GM13976 (cell line): ENCODE data around the gene RASGEF1C.
A peak's percentile ranks its signal among the peaks of the same experiment; 100 is the strongest.

Experiments used
- DNase-seq: peaks from one replicate; pipeline ENCODE4 v3.0.0; 2012; ENCODE audit warnings: low spot score
- in situ Hi-C: fragments of 300-500 bp; cut with MboI; formaldehyde crosslinking; loops from one replicate; pipeline ENCODE4 v1.12.0; 2022; ENCODE audit warnings: low sequenced_read_pairs, mixed read lengths, inconsistent platforms; ENCODE audit not compliant: unreplicated experiment
- TF ChIP-seq, protein P1 (sequence below): IDR thresholded peaks from 2 replicates; pipeline ENCODE4 v1.5.1; 2012; ENCODE audit warnings: borderline replicate concordance, mild to moderate bottlenecking; ENCODE audit not compliant: insufficient read depth; ENCODE audit errors: extremely low read depth, missing control alignments, control extremely low read depth

Gene RASGEF1C

DNA sequence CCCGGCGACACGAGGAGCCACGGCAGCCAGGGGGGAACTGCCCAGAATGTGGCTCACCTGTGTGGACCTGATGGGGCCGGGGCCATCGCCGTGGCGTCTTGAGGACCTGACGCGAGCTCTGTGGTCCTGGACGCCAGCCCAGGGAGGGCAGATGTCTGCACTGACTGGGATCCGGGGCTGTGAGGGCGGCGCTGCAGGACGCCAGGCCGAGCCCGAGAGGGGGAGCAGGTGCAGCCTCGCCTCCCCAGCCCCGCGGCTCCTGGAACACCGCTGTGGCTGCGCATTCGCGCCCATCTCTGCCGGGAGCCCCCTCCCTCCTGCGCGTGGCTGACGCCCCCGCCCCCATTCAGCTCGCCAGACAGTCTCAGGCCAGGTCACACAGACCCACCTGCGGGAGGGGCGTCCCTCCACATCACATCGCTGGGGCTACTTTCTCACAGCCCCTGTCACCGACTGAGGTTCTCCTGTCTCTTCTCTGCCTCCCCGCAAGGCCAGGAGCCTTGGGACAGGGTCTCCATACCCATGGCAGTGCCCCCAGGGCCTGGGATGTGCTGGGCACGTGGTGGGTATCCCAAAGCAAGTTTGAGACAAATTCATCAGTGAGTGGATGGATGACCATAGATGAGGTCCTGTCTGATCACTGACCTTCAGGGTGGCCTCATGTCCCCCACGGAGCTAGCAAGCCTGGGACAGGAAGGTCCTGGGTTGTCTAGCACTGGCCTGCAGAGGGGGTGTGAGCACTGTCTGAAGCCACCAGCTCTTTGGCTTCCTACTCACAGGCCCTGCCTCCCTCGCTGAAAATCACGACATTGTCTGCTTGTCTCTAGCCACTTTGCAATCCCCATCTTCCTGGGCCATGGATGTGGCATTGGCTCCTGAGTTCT is 47.3 kb downstream of the RASGEF1C start:
- TF ChIP-seq, protein P1, sequence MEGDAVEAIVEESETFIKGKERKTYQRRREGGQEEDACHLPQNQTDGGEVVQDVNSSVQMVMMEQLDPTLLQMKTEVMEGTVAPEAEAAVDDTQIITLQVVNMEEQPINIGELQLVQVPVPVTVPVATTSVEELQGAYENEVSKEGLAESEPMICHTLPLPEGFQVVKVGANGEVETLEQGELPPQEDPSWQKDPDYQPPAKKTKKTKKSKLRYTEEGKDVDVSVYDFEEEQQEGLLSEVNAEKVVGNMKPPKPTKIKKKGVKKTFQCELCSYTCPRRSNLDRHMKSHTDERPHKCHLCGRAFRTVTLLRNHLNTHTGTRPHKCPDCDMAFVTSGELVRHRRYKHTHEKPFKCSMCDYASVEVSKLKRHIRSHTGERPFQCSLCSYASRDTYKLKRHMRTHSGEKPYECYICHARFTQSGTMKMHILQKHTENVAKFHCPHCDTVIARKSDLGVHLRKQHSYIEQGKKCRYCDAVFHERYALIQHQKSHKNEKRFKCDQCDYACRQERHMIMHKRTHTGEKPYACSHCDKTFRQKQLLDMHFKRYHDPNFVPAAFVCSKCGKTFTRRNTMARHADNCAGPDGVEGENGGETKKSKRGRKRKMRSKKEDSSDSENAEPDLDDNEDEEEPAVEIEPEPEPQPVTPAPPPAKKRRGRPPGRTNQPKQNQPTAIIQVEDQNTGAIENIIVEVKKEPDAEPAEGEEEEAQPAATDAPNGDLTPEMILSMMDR, result no peak
- in situ Hi-C loops, result no loop called here
- DNase-seq, result peak; percentile 12

DNA sequence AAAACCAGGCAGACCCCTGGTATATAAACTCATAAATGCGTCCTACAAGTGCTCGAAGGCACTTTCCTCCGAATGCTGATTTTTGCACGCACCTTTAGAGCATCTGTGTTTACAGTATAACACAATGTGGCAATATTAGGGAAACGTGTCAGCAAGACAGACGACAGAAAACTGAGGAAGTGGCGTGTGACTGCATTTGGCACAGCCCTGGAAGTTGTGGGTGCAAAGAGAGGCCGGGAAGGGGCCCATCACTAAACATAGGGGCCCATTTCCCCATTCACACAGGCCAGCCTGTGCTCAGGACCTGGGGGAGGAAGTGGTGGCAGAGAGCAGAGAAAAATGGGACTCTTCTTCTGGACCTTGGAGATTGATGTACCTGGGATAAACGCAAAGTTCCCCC is 48.2 kb downstream of the RASGEF1C start:
- in situ Hi-C loops, result no loop called here
- peak; percentile 8 for DNase-seq
- TF ChIP-seq, protein P1, result no peak

DNA sequence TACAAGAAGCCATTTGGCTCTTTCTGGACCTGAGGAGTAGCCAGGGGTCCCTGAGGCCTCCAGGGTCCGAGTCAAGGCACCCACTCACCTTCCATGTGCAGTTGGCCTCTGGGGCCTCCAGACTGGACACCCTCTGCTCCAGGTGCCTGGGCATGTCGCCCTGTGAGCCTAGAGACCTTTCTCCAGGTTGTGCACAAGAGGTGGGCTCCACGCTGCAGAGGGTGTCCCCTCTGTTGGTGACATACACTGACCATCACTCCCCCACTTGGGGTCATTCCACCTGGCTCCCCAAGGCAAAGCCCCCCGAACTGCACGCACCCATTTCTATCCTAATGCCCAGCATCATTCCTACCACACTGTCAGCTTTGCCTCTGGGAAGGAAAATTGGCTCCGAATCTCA is 48.8 kb downstream of the RASGEF1C start:
- in situ Hi-C loops, result no loop called here
- TF ChIP-seq, protein P1, result no peak
- DNase-seq, result no peak

DNA sequence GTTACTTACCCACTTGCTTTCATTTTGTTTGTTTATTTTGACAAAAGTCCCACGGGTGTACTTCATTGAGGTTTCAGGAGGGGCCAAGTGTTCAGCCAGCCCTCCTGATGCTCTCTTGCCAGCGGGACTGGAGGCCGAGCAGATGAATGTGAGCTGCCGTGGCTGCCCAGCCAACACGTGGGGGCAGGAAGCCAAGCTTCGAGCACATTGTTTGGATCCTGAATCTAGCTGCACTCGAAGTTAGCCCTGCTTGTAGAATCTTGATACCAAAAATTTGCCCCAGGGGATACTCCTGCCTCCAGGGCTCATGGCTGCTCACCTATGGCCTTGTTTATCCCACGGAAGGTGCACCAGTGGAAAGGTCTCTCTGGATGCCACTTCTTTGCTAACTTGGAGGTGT is 49.3 kb downstream of the RASGEF1C start:
- in situ Hi-C loops, result no loop called here
- TF ChIP-seq, protein P1, result no peak
- DNase-seq, result peak; percentile 6

DNA sequence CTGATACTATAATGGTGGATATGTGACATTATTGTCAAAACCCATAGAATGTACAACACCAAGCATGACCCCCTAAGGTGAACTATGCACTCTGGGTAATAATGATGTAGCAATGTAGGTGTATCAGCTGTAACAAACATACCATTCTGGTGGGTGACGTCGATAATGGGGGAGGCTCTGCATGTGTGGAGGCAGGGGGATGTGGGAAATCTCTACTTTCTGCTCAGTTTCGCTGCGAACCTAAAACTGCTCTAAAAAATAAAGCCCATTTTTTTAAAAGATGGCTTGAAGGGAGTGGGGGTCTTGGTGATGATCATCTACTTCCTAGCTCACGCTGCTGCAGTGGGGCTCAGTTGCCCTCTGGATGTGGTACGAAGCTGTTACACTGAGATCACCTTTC is 51.1 kb downstream of the RASGEF1C start:
- in situ Hi-C loops, result no loop called here
- DNase-seq, result no peak
- TF ChIP-seq, protein P1, result no peak

DNA sequence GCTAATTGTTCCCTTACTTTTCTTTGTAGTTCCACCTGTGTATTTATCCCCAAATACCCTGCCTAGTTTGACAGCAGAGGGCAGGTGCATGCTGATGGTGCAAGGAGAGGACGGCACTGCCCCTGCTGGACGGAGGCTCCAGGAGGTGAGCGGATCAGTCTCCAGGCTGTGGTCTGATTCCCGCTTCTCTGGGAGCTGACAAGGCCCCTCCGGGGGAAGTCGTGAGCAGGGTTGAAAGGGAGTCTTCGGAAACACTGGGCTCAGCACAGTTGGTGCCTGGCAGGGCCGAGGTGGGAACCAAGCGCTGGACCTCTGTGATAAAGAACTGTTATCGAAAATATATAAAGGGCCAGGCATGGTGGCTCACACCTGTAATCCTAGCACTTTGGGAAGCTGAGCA is 52.9 kb downstream of the RASGEF1C start:
- DNase-seq, result no peak
- in situ Hi-C loops, result no loop called here
- TF ChIP-seq, protein P1, result no peak
